H9 (cell line): ENCODE measurements around the gene ZNF106. TPM values are rescaled to one million over a fixed set of nuclear protein-coding genes. Genes with fewer than 3 reads are reported as not detected.

Experiments used
- DNase-seq: peaks from one replicate; pipeline ENCODE4 v3.0.0-alpha.2; 2017
- H2AFZ ChIP-seq: one replicate; pipeline ENCODE4 v1.6.1; 2013; ENCODE audit warnings: mild to moderate bottlenecking, low read length, control low read depth, moderate library complexity
- H2AK5ac ChIP-seq: 2 replicates; pipeline ENCODE4 v1.6.1; 2013; ENCODE audit warnings: low read length, control low read depth, mixed read lengths; ENCODE audit not compliant: insufficient read length
- H2BK120ac ChIP-seq: one replicate; pipeline ENCODE4 v1.6.1; 2013; ENCODE audit warnings: low read depth, mild to moderate bottlenecking, low read length, control low read depth, inconsistent platforms; ENCODE audit not compliant: poor library complexity, severe bottlenecking
- H2BK12ac ChIP-seq: 2 replicates; pipeline ENCODE4 v1.6.1; 2013; ENCODE audit warnings: low read length, control low read depth, mixed read lengths, low read depth; ENCODE audit not compliant: insufficient read length
- H2BK15ac ChIP-seq: 2 replicates; pipeline ENCODE4 v1.6.1; 2013; ENCODE audit warnings: low read depth, low read length, control low read depth
- H2BK20ac ChIP-seq: one replicate; pipeline ENCODE4 v1.6.1; 2013; ENCODE audit warnings: low read depth, mild to moderate bottlenecking, low read length, control low read depth, inconsistent platforms; ENCODE audit not compliant: poor library complexity, severe bottlenecking
- H2BK5ac ChIP-seq: 2 replicates; pipeline ENCODE4 v1.6.1; 2013; ENCODE audit warnings: low read length, control low read depth, mixed read lengths; ENCODE audit not compliant: insufficient read length
- H3K14ac ChIP-seq: 2 replicates; pipeline ENCODE4 v1.6.1; 2013; ENCODE audit warnings: low read length, control low read depth; ENCODE audit not compliant: insufficient read depth
- H3K18ac ChIP-seq: 2 replicates; pipeline ENCODE4 v1.6.1; 2013; ENCODE audit warnings: low read depth, mild to moderate bottlenecking, mixed read lengths, low read length, control low read depth; ENCODE audit not compliant: insufficient read length
- H3K23ac ChIP-seq: 2 replicates; pipeline ENCODE4 v1.6.1; 2013; ENCODE audit warnings: low read length, control low read depth, mixed read lengths, low read depth; ENCODE audit not compliant: insufficient read length
- H3K23me2 ChIP-seq: 2 replicates; pipeline ENCODE4 v1.6.1; 2013; ENCODE audit warnings: low read depth, mild to moderate bottlenecking, mixed read lengths, low read length, control low read depth; ENCODE audit not compliant: insufficient read length, poor library complexity, severe bottlenecking
- H3K27ac ChIP-seq: 2 replicates; pipeline ENCODE4 v1.5.1; 2013; ENCODE audit warnings: low read length, control low read depth, mixed read lengths, low read depth; ENCODE audit not compliant: insufficient read length
- H3K27me3 ChIP-seq: 2 replicates; pipeline ENCODE4 v1.6.1; 2013; ENCODE audit warnings: low read length, control low read depth, inconsistent platforms; ENCODE audit not compliant: insufficient read depth
- H3K4ac ChIP-seq: 2 replicates; pipeline ENCODE4 v1.6.1; 2013; ENCODE audit warnings: low read depth, mild to moderate bottlenecking, control low read depth, inconsistent platforms, low read length, moderate library complexity
- H3K4me1 ChIP-seq: 2 replicates; pipeline ENCODE4 v1.6.1; 2013; ENCODE audit warnings: low read length, control low read depth, inconsistent platforms; ENCODE audit not compliant: insufficient read depth
- H3K4me2 ChIP-seq: 2 replicates; pipeline ENCODE4 v1.6.1; 2013; ENCODE audit warnings: low read length, control low read depth, mixed read lengths; ENCODE audit not compliant: insufficient read length, insufficient read depth
- H3K56ac ChIP-seq: 2 replicates; pipeline ENCODE4 v1.6.1; 2013; ENCODE audit warnings: low read depth, mild to moderate bottlenecking, mixed read lengths, low read length, control low read depth; ENCODE audit not compliant: insufficient read length
- H3K79me1 ChIP-seq: 2 replicates; pipeline ENCODE4 v1.6.1; 2013; ENCODE audit warnings: low read depth, mild to moderate bottlenecking, moderate library complexity, low read length, control low read depth, inconsistent platforms; ENCODE audit not compliant: insufficient read depth, poor library complexity, severe bottlenecking
- H3K79me2 ChIP-seq: 2 replicates; pipeline ENCODE4 v1.6.1; 2013; ENCODE audit warnings: low read length, control low read depth, inconsistent platforms; ENCODE audit not compliant: insufficient read depth
- H3K9ac ChIP-seq: 2 replicates; pipeline ENCODE4 v1.6.1; 2013; ENCODE audit warnings: low read length, control low read depth, mixed read lengths; ENCODE audit not compliant: insufficient read length; ENCODE audit errors: extremely low read depth
- H3K9me3 ChIP-seq: one replicate; pipeline ENCODE4 v1.6.1; 2013; ENCODE audit warnings: low read depth, low read length, inconsistent platforms; ENCODE audit not compliant: control insufficient read depth
- H3T11ph ChIP-seq: one replicate; pipeline ENCODE4 v1.6.1; 2013; ENCODE audit warnings: mild to moderate bottlenecking, low read length, control low read depth, inconsistent platforms
- H4K20me1 ChIP-seq: one replicate; pipeline ENCODE4 v1.6.1; 2013; ENCODE audit not compliant: control insufficient read depth, insufficient read length, insufficient read depth
- H4K5ac ChIP-seq: 2 replicates; pipeline ENCODE4 v1.6.1; 2013; ENCODE audit warnings: low read depth, mild to moderate bottlenecking, mixed read lengths, low read length, control low read depth; ENCODE audit not compliant: insufficient read length
- H4K8ac ChIP-seq: replicated peaks from 2 replicates; pipeline ENCODE4 v1.6.1; 2013; ENCODE audit warnings: low read length, control low read depth, mixed read lengths, low read depth; ENCODE audit not compliant: insufficient read length
- H4K91ac ChIP-seq: 2 replicates; pipeline ENCODE4 v1.6.1; 2013; ENCODE audit warnings: low read depth, mild to moderate bottlenecking, moderate library complexity, mixed read lengths, low read length, control low read depth; ENCODE audit not compliant: insufficient read length
- H3K27ac Mint-ChIP-seq, 3 experiments: 2 replicates in 2 of 3; 3 replicates in 1 of 3; pipeline ENCODE4 v1.8.0; 2020 to 2021; ENCODE audit warnings: mixed read lengths in 3 of 3, mild to moderate bottlenecking in 1 of 3, moderate library complexity in 1 of 3
- H3K27me3 Mint-ChIP-seq: 2 replicates; pipeline ENCODE4 v1.8.0; 2021; ENCODE audit warnings: low read depth, mild to moderate bottlenecking, moderate library complexity, mixed read lengths
- H3K36me3 Mint-ChIP-seq, 3 experiments: 2 replicates in 2 of 3; 3 replicates in 1 of 3; pipeline ENCODE4 v1.8.0; 2020 to 2021; ENCODE audit warnings: low read depth in 3 of 3, mixed read lengths in 3 of 3; ENCODE audit not compliant: insufficient read depth in 1 of 3
- H3K4me1 Mint-ChIP-seq, 2 experiments: 2 replicates each; pipeline ENCODE4 v1.8.0; 2020; ENCODE audit warnings: mixed read lengths in 2 of 2
- H3K4me3 Mint-ChIP-seq, 2 experiments: 2 replicates in 1 of 2; 3 replicates in 1 of 2; pipeline ENCODE4 v1.8.0; 2020 to 2021; ENCODE audit warnings: mild to moderate bottlenecking in 2 of 2, mixed read lengths in 2 of 2, moderate library complexity in 1 of 2
- H3K9me3 Mint-ChIP-seq, 2 experiments: 2 replicates in 1 of 2; 3 replicates in 1 of 2; pipeline ENCODE4 v1.8.0; 2020; ENCODE audit warnings: mild to moderate bottlenecking in 2 of 2, mixed read lengths in 2 of 2, moderate library complexity in 1 of 2
- WGBS: extraction: QIAGEN DNeasy Blood & Tissue Kit; methylation state at CpG from one replicate; pipeline ENCODE4 v1.1.7; 2013; ENCODE audit warnings: missing lambda C conversion rate, low lambda C conversion rate, mixed read lengths; ENCODE audit not compliant: insufficient read length; ENCODE audit errors: extremely low coverage; 5-methylcytosine and 5-hydroxymethylcytosine counted together
- total RNA-seq: library from RNA; stranded (reverse); gene quantifications from 2 replicates; pipeline ENCODE4 v1.2.1, GENCODE V29; 2021
- TF ChIP-seq, protein P1 (sequence below): fragments of 200-600 bp; sonication (generic); conservative IDR thresholded peaks from 3 replicates; pipeline ENCODE4 v1.8.0; 2021; ENCODE audit warnings: antibody characterized with exemption, mild to moderate bottlenecking

The ZNF106 gene
- total RNA-seq, 1 experiment from 2014 or later: 55.0 TPM

DNA sequence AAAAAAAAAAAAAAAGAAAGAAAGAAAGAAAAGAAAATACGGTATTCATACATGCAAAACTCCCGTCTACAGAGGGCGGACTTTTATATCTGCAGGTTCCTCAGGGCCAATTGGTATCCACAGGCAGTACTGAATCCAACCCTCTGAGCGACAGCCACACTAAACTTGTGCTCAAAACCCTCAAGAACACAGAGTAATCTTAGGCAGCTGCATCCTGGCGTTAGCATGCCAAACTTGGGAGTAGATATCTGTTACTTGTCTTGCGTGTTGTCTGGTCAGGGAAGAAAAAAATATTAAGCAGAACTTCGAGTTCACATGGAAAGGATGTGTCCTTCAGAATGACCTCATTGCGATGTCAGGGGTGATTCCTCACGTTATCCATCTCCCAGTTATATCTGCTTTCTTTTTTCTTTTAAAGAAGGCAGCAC lies 17.3 kb upstream of the ZNF106 start:
- no peak overlapping the region for H3K9ac ChIP-seq
- H3K4ac ChIP-seq: no peak overlapping the region
- H3K27ac ChIP-seq: no peak overlapping the region
- H3K9me3 Mint-ChIP-seq: no peaks in the 10 kb centered on the region
- H2BK120ac ChIP-seq: no peak overlapping the region
- DNase-seq: no peak
- H4K5ac ChIP-seq: no peak overlapping the region
- no peak overlapping the region for H2BK20ac ChIP-seq
- no peak overlapping the region for H3K4me2 ChIP-seq
- WGBS: no CpG with 5 or more reads among the region's 9 CpGs
- no peak overlapping the region for H3K23ac ChIP-seq
- H3K79me1 ChIP-seq: peaks cover 3% of the 10 kb centered on the region
- no peak overlapping the region for H2AFZ ChIP-seq
- H3K4me1 Mint-ChIP-seq: peaks cover 4 to 5% of the 10 kb centered on the region in 2 experiments
- no peaks in the 10 kb centered on the region for H3K27me3 Mint-ChIP-seq
- H3K9me3 ChIP-seq: no peaks in the 10 kb centered on the region
- H4K91ac ChIP-seq: no peak overlapping the region
- no peak overlapping the region for H2BK15ac ChIP-seq
- no peak overlapping the region for H2BK5ac ChIP-seq
- H3K18ac ChIP-seq: no peak overlapping the region
- peaks cover 1 to 11% (median 9%) of the 10 kb centered on the region in 3 experiments; a peak in 5 of 7 replicates for H3K36me3 Mint-ChIP-seq
- TF ChIP-seq, protein P1, sequence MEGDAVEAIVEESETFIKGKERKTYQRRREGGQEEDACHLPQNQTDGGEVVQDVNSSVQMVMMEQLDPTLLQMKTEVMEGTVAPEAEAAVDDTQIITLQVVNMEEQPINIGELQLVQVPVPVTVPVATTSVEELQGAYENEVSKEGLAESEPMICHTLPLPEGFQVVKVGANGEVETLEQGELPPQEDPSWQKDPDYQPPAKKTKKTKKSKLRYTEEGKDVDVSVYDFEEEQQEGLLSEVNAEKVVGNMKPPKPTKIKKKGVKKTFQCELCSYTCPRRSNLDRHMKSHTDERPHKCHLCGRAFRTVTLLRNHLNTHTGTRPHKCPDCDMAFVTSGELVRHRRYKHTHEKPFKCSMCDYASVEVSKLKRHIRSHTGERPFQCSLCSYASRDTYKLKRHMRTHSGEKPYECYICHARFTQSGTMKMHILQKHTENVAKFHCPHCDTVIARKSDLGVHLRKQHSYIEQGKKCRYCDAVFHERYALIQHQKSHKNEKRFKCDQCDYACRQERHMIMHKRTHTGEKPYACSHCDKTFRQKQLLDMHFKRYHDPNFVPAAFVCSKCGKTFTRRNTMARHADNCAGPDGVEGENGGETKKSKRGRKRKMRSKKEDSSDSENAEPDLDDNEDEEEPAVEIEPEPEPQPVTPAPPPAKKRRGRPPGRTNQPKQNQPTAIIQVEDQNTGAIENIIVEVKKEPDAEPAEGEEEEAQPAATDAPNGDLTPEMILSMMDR: no peak
- no peaks in the 10 kb centered on the region for H3K79me2 ChIP-seq
- no peak overlapping the region for H2AK5ac ChIP-seq
- no peak overlapping the region for H3K56ac ChIP-seq
- H2BK12ac ChIP-seq: no peak overlapping the region
- no peaks in the 10 kb centered on the region for H3K27me3 ChIP-seq
- no peaks in the 10 kb centered on the region for H3K4me1 ChIP-seq
- H3K23me2 ChIP-seq: no peaks in the 10 kb centered on the region
- no peak overlapping the region for H3K14ac ChIP-seq
- no peak overlapping the region for H3K4me3 Mint-ChIP-seq
- H4K20me1 ChIP-seq: no peaks in the 10 kb centered on the region
- H4K8ac ChIP-seq: no peak overlapping the region
- no peak overlapping the region for H3T11ph ChIP-seq
- H3K27ac Mint-ChIP-seq: peak overlapping the region in 1 of 3 experiments; percentile 41; a peak in 2 of 7 replicates
